ENCODE data around the gene SPARCL1.

The SPARCL1 gene

GRCh38 chr4:87541521-87541920 is 12.3 kb upstream of the SPARCL1 start:
- TF ChIP-seq, protein P1, sequence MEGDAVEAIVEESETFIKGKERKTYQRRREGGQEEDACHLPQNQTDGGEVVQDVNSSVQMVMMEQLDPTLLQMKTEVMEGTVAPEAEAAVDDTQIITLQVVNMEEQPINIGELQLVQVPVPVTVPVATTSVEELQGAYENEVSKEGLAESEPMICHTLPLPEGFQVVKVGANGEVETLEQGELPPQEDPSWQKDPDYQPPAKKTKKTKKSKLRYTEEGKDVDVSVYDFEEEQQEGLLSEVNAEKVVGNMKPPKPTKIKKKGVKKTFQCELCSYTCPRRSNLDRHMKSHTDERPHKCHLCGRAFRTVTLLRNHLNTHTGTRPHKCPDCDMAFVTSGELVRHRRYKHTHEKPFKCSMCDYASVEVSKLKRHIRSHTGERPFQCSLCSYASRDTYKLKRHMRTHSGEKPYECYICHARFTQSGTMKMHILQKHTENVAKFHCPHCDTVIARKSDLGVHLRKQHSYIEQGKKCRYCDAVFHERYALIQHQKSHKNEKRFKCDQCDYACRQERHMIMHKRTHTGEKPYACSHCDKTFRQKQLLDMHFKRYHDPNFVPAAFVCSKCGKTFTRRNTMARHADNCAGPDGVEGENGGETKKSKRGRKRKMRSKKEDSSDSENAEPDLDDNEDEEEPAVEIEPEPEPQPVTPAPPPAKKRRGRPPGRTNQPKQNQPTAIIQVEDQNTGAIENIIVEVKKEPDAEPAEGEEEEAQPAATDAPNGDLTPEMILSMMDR (IDR thresholded peaks at IDR 0.05) = no peak
- no peak for TF ChIP-seq ZFX (IDR thresholded peaks at IDR 0.05; ENCODE audit: borderline replicate concordance)
- no peak overlapping the region for H3K27ac ChIP-seq

DNA sequence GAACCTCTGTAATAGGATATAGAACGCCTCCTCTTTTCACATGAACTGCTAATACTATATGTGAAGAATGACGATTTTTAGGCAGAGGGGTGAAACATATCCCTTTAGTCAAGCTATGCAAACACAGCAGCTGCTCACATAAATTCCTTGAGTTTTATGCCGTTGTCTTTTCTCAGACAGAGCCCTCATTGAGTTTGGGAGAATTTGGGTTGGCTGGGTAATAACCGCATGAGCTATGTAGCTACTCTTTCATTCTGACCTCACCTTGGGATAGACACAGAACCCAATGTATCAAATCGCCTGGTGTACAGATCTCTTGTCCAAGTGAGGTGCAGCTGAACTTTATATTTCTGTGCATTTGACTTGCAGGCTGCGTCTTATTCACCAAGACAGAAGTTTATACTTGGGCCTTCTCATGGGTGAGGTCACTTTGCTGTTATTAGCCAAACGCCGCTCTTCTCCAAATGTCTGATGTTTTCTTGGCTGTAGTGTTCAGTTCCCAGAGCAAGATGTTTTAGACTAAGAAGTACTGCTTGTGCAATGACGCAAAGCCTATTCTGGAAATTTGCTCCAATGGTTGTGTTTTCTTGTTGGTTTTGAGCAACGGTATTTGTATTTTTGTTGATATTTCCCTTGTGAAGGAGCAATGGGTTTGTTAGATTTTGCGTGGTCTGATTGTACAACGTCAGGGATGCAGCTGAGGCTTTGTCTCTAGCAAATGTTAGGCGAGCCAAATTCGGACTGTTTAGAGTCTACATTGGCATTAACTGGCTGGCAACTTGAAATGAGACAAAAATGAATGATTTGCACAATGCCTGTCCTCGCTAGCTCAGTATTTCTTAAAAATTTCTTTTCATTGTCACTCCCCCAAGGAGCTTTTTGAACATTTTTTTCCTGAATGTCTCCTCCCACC is 11.2 kb upstream of the SPARCL1 start:
- H3K27ac ChIP-seq = no peak overlapping the region

GRCh38 chr4:87532907-87533306 is 3.7 kb upstream of the SPARCL1 start:
- TF ChIP-seq, protein P1 (IDR thresholded peaks at IDR 0.05) = no peak
- no peak for TF ChIP-seq ZFX (IDR thresholded peaks at IDR 0.05; ENCODE audit: borderline replicate concordance)
- H3K27ac ChIP-seq = no peak overlapping the region

More for the DNA sequence above, 11.2 kb upstream of the SPARCL1 start:
- TF ChIP-seq, protein P1 (IDR thresholded peaks at IDR 0.05) = no peak
- no peak for TF ChIP-seq ZFX (IDR thresholded peaks at IDR 0.05; ENCODE audit: borderline replicate concordance)

DNA sequence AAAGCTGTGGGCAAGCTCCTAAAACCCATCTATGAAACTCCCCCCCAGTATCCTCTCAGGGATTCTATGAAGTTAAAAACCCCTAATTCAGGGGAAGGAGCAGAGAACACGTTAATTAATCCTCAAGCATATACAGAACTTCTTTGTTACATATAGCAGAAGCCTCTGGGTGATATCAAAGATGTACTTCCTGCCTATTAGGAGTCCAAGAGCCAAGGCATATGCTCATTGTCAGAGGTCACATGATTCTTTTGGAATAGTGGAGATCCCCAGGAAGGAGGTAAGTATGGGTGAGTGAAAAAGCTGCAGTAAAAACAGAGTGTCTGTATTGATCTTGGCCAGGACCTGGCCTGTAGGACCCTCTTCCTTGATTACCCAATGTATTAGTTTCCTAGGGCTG is 2.9 kb upstream of the SPARCL1 start:
- TF ChIP-seq ZFX (IDR thresholded peaks at IDR 0.05; ENCODE audit: borderline replicate concordance) = no peak
- TF ChIP-seq, protein P1 (IDR thresholded peaks at IDR 0.05) = no peak
- no peak overlapping the region for H3K27ac ChIP-seq

DNA sequence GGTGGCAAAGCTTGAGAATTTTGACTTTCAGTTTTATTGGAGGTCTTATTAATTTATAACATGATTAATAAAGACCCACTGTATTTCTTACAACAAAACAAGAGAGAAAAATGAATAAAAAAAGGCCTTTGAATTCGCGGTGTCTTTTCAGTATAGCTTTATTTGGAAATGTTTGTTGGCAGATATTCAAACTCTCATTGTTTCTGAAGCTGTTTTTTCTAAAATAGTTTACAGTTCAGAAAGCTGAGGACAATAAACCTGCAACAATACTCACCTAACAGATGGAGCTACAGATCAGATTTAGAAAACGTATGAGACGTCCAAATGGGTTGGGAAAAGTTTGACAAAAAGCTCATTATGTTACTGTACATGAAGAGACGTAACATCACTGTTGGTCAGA is 2.4 kb upstream of the SPARCL1 start:
- H3K27ac ChIP-seq = no peak overlapping the region
- TF ChIP-seq, protein P1 (IDR thresholded peaks at IDR 0.05) = no peak
- no peak for TF ChIP-seq ZFX (IDR thresholded peaks at IDR 0.05; ENCODE audit: borderline replicate concordance)

DNA sequence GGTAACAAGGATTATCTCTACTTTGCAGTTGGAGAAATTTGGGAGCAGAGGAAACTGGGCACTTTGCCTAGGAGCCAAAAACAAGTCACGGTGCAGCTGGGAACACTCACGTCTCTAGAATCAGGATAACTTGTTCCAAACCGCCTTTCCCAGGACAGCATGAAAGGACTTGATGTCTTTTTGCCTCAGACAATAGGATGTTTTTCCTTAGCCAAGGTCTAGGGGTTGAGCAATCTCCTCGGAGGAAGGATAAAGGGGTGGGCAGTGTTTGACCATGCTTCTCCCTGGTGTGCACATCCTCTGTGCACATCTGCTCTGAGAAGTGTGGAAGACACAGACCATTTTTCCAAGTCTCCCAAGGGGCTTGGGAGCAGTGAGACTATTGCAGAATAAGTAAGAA is 1.7 kb upstream of the SPARCL1 start:
- H3K27ac ChIP-seq = no peak overlapping the region
- TF ChIP-seq ZFX (IDR thresholded peaks at IDR 0.05; ENCODE audit: borderline replicate concordance) = no peak
- TF ChIP-seq, protein P1 (IDR thresholded peaks at IDR 0.05) = no peak

DNA sequence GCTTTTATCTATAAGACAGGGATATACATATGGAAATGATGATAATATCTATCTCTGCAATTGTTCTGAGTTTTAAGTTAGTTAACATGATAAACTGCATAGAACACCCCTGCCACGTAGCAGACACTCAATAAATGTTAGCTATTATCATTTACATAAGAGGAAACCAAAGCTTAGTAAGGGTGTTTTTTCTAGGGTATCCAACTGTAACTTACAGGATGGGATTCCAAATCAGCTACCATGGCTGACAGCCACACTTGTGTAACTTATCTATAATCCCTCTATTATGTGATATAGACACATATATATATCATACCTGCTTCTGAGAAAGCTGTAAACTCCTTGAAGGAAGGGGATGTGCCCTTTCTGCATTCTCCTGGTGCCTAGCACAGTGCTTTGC is 1.1 kb upstream of the SPARCL1 start:
- H3K27ac ChIP-seq = no peak overlapping the region
- TF ChIP-seq, protein P1 (IDR thresholded peaks at IDR 0.05) = no peak
- no peak for TF ChIP-seq ZFX (IDR thresholded peaks at IDR 0.05; ENCODE audit: borderline replicate concordance)

Measured in 22Rv1 (cell line).